Measurements from ENCODE around the gene PALB2.

DNA sequence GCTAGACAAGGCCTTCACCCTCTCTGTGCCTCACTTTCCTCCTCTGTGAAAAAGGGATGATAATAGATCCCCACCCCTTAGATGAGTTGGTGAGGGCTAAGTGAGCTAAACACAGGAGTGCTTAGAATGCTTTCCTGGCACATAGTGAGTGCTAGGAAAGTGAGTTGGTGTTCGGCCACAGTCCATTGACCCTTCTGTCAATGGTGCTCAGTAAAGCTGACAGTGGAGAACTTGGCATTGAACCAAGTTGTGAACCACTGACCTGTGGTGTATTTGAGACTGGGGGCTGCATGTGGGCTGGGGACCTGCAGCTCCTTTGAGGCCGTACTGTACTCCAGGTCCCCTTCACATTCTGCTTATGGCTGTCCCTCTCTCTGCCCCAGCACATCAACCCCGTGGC lies 42.4 kb upstream of the PALB2 start:
- TF ChIP-seq POLR2AphosphoS5 (IDR thresholded peaks at IDR 0.05; ENCODE audit: low read depth, low read length) (no peak), TAF1 (IDR thresholded peaks at IDR 0.05; ENCODE audit: borderline replicate concordance, insufficient read depth, low read length) (no peak)

All from PFSK-1 (cell line).